ENCODE data around the gene FOXJ1.

FOXJ1 gene

GRCh38 chr17:76139801-76140660 is 1.0 kb downstream of the FOXJ1 start:
- FAIRE-seq = no peak

- no peak for FAIRE-seq
Measured at GRCh38 chr17:76138896-76139752, 1.9 kb downstream of the FOXJ1 start.

- no peak for FAIRE-seq
Measured at GRCh38 chr17:76138234-76138895, 2.7 kb downstream of the FOXJ1 start.

GRCh38 chr17:76137351-76138233 is 3.5 kb downstream of the FOXJ1 start:
- FAIRE-seq = no peak

- no peak for FAIRE-seq
Measured at GRCh38 chr17:76137001-76137350, 4.1 kb downstream of the FOXJ1 start.

GRCh38 chr17:76136276-76137000 is 4.6 kb downstream of the FOXJ1 start:
- no peak for FAIRE-seq

GRCh38 chr17:76135810-76136188 is 5.2 kb downstream of the FOXJ1 start:
- FAIRE-seq = no peak

GRCh38 chr17:76134911-76135809 is 5.9 kb downstream of the FOXJ1 start:
- FAIRE-seq = no peak

- no peak for FAIRE-seq
Measured at GRCh38 chr17:76132574-76133338, 8.3 kb downstream of the FOXJ1 start.

GRCh38 chr17:76131692-76132573 is 9.1 kb downstream of the FOXJ1 start:
- FAIRE-seq = no peak

- FAIRE-seq = no peak
Measured at GRCh38 chr17:76131051-76131691, 9.9 kb downstream of the FOXJ1 start.

- no peak for FAIRE-seq
Measured at GRCh38 chr17:76130473-76130872, 10.6 kb downstream of the FOXJ1 start.

- FAIRE-seq = no peak
Measured at GRCh38 chr17:76125922-76126321, 15.1 kb downstream of the FOXJ1 start.

- no peak for FAIRE-seq
Measured at GRCh38 chr17:76125391-76125675, 15.7 kb downstream of the FOXJ1 start.

- FAIRE-seq = no peak
Measured at GRCh38 chr17:76124582-76125390, 16.3 kb downstream of the FOXJ1 start.

GRCh38 chr17:76123749-76124581 is 17.1 kb downstream of the FOXJ1 start:
- FAIRE-seq = no peak

- no peak for FAIRE-seq
Measured at GRCh38 chr17:76123191-76123499, 17.9 kb downstream of the FOXJ1 start.

Data from colon (tissue), 2 donors.